GM12864 (cell line): ENCODE data around the gene GRID1.

Experiments
- DNase-seq: peaks from one replicate; pipeline ENCODE4 v3.0.0-alpha.2; 2011; ENCODE audit warnings: low read depth
- H3K4me3 ChIP-seq: 2 replicates; pipeline ENCODE4 v1.5.1; 2011; ENCODE audit warnings: mild to moderate bottlenecking, low read depth, low read length, control low read depth
- TF ChIP-seq, protein P1 (sequence below): IDR thresholded peaks from 2 replicates; pipeline ENCODE4 v1.5.1; 2011; ENCODE audit warnings: low read depth, mild to moderate bottlenecking, moderate library complexity, low read length, control low read depth, inconsistent platforms; ENCODE audit errors: missing control alignments

Gene GRID1

DNA sequence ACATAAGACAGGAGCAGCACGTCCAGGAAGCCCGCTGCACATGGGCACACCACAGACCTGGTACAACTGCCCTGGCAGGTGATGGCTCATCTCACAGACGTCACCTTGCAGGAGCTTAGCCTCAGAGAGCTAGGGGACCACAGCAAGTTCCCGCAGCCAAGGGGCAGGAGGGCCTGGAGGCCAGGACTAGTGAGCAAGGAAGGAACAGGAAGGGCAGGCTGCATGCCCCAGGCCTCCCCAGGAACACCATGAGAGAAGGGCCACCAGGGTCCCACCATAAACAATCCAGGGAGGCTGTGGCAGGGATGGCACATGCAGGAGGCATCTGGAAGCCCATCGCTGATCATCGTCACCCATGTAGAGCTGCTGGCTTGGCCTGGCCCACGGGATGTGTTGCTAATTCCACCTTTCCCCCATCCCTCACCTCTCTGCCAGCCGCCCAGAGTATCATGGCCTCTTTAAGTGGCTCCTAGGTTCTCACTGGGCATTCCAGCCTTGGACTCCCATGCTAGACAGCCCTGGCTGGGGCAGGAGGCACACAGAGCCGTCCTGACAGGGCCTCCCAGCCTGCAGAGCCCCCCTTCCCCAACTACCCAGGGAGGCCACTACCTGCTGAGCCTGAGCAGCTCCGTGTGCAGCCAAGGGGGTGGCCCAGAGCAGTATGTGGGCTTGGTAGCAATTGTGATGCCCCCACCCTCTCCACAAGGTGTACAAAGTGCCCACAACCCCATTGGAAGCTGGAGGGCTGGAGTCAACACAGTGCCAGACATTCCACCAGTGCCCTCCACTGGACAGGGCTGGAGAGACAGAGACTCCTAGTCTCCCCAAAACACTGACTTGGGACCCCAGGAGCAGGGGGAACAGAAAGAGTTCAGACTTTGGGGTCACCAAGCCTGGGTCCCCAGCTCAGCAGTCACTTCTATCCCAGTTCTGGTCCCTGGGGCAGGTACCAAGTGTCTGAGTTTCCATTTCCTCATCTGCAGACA lies 35.5 kb downstream of the GRID1 start:
- TF ChIP-seq, protein P1, sequence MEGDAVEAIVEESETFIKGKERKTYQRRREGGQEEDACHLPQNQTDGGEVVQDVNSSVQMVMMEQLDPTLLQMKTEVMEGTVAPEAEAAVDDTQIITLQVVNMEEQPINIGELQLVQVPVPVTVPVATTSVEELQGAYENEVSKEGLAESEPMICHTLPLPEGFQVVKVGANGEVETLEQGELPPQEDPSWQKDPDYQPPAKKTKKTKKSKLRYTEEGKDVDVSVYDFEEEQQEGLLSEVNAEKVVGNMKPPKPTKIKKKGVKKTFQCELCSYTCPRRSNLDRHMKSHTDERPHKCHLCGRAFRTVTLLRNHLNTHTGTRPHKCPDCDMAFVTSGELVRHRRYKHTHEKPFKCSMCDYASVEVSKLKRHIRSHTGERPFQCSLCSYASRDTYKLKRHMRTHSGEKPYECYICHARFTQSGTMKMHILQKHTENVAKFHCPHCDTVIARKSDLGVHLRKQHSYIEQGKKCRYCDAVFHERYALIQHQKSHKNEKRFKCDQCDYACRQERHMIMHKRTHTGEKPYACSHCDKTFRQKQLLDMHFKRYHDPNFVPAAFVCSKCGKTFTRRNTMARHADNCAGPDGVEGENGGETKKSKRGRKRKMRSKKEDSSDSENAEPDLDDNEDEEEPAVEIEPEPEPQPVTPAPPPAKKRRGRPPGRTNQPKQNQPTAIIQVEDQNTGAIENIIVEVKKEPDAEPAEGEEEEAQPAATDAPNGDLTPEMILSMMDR: peak; percentile 20
- no peak for DNase-seq
- H3K4me3 ChIP-seq: no peak overlapping the region

DNA sequence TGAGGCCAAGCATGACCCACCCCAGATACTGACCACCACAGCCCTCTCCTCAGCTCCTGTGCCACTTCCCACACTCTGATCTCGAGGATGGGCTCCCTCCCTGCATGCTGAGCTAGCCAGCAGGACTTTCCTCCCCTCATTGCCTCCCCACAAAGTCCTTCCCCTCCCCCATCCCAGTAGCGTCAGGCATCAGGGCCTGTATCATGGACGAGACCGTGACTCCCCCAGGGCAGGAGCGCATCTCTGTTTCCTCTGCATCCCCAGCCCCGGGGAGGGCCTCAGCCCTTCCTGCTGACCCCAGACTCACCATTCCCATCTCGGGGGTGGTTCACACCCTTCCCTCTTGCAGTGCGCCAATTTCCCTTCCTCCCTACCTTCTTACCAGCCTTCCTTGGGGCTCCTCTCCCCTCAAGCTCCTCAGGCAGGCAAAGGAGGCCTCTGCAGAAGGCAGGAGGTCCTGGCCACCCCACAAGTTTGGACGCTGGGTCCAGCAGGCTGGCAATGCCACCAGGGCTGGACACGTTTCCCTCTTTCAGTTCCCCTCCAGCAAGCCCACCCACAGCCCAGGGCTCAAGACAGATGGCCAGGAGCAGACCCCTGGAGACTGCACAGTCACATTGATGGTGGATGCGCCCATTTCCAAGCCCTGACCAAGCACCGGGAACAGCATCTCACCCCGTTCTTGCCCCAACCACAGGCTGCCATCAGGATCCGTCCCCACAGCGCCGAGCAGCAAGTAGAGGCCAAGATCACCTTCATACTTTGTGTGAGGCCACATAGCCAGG lies 36.5 kb downstream of the GRID1 start:
- TF ChIP-seq, protein P1: no peak
- DNase-seq: no peak
- H3K4me3 ChIP-seq: no peak overlapping the region

DNA sequence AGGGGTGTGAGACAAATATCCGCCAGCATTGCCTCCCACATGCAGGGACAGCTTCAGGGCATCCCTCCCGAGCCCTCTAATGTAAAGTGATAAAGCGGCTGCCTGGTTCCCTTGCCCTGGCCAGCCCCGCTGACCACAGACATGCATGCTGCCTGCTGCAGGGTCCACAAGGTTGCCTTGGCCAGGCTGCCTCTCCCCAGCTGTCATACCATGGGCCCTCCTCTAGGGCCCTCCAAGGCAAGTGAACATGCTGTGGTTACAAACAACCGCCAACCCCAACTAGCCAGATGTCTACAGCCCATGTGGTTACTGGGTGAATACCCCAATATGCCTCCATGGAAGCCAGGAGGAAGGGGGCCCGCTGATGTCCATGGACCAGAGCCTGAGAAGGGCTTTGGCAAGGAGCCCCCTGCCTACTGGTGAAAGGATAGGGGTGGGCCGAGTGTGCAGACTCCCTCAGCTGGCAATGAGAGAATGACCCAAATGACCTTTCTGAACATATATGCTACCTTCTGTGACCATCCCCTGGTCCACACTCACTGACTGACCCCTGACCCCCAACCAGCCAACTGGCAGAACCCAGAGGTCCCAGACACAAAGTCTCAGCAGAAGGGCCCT lies 37.4 kb downstream of the GRID1 start:
- H3K4me3 ChIP-seq: no peak overlapping the region
- TF ChIP-seq, protein P1: peak; percentile 15
- no peak for DNase-seq

DNA sequence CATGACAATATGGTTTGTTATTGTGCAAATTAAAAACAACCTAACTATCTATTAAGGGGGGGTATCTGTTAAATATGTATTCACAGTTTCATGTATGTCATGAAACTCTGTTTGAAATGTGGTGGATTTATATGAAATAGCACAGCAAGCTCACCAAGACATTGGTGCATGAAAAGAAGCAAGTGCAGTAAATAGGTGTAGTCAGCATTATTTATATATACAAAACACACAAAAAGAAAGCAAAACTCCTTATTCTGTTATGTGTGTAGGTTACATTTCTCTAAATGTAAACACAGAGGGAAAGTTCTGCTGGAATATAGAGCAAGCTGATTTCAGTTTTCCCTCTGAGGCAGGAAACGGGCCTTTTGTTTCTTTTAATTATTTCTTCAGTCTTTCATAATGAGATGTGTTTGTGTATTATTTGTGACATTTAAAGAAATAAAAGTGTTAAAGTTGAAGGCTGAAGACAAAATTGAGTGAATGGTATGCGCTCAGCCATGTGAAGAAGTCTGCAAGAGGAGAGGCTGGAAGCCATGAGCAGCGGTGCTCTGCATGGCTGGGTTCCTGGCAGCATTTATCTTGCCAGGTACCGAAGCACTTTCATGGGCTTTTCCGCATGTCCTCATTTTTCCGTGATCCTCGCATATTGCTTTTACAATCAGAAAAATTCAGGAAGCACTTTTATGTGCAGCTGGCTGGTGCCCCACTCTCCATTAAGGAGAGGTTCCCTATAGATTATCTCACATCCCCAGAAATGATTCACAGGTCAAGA lies 38.5 kb downstream of the GRID1 start:
- TF ChIP-seq, protein P1: no peak
- H3K4me3 ChIP-seq: no peak overlapping the region
- no peak for DNase-seq

DNA sequence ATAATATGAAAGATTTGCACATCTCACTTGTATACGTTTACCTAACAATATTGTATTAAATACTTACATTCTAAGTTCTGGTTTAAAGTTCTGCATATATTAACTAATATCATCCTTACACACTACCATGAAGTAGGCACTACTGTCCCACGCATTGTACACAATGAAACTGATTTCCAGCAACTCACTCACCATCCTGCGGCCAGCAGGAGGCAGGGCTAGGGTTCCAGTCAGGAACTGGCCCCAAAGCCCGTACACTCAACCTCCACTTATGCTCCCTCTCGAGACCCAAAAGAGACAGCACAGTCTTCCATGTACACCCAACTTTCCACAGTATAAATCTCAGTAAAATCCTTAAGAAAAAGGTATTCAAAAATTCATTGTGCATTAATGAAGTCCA lies 41.4 kb downstream of the GRID1 start:
- H3K4me3 ChIP-seq: no peak overlapping the region
- DNase-seq: no peak
- TF ChIP-seq, protein P1: no peak

DNA sequence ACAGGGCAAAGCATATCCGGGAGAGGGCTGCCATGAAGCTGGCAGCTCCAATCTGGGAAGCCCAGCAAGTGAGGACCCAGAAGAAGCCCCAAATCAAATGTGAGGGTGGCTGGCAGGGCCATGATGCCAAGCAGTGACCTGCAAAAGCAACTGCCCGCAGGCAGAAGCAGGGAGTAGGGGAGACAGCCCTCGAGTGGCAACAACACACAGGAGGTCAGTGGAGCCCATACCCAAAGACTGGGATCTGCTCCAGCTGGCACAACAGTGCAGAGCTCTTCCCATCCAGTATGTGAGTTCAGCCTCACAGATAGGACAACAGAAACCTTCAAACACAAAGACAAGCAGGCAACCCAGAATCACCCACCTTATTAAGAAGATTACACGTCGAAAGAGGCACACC lies 45.0 kb downstream of the GRID1 start:
- DNase-seq: no peak
- TF ChIP-seq, protein P1: no peak
- H3K4me3 ChIP-seq: no peak overlapping the region
